ENCODE data around the gene RTN4RL2. TPM values are rescaled to one million over a fixed set of nuclear protein-coding genes. Genes with fewer than 3 reads are reported as not detected.

The RTN4RL2 gene
- polyA plus RNA-seq, 1 donor from 2014 or later = 0.66 TPM

DNA sequence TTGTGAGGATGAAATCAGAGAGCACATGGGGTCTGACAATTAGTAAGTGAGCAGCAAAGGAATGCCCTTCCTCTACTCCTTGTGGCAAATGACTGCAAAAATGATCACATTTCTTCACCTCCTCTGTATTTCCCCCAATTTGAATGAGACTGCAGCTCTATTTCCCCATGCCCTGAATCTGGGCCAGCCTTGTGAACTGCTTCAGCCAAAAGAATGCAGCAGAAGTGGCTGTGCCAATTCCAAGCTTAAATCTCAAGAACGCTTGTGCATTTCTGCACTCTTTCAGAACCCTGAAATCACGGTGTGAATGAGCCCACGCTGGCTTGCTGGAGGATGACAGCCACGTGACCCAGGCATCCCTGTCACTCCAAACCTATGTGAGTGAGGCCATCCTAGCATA is 43.3 kb upstream of the RTN4RL2 start:
- Histone ChIP-seq H3K9ac (ENCODE audit: low read length) (no peak overlapping the region), H3K27me3 (ENCODE audit: insufficient read depth, low read depth, low read length) (no peaks in the 10 kb centered on the region), H3K9me3 (ENCODE audit: low read length) (no peaks in the 10 kb centered on the region), H3K79me2 (replicated peaks; ENCODE audit: insufficient read depth, low read length) (no peaks in the 10 kb centered on the region), H3K27ac (ENCODE audit: low read length) (no peak overlapping the region), H4K20me1 (ENCODE audit: insufficient read depth) (no peaks in the 10 kb centered on the region), H3K36me3 (ENCODE audit: insufficient read depth, low read length) (no peaks in the 10 kb centered on the region), H3K4me2 (ENCODE audit: low read length) (no peak overlapping the region), H3F3A (ENCODE audit: insufficient read depth, low read length, poor library complexity, severe bottlenecking) (no peaks in the 10 kb centered on the region), H2AFZ (ENCODE audit: low read depth, low read length) (no peak overlapping the region), H3K9me2 (ENCODE audit: insufficient read depth, low read length) (no peaks in the 10 kb centered on the region), H3K4me3 (ENCODE audit: low read length) (no peak overlapping the region)
- TF ChIP-seq POLR2AphosphoS5 (IDR thresholded peaks at IDR 0.05) (no peak), TAF1 (IDR thresholded peaks at IDR 0.05; ENCODE audit: low read depth) (no peak), RAD21 (conservative IDR thresholded peaks at IDR 0.05) (no peak), MXI1 (conservative IDR thresholded peaks at IDR 0.05; ENCODE audit: poor library complexity, severe bottlenecking) (no peak), EP300 (conservative IDR thresholded peaks at IDR 0.05; ENCODE audit: poor library complexity, severe bottlenecking) (no peak), SMC3 (conservative IDR thresholded peaks at IDR 0.05; ENCODE audit: poor library complexity) (no peak), EZH2 (IDR thresholded peaks at IDR 0.05; ENCODE audit: borderline replicate concordance, insufficient read depth, low read length, poor library complexity, severe bottlenecking) (no peak)
- TF ChIP-seq, protein P1, sequence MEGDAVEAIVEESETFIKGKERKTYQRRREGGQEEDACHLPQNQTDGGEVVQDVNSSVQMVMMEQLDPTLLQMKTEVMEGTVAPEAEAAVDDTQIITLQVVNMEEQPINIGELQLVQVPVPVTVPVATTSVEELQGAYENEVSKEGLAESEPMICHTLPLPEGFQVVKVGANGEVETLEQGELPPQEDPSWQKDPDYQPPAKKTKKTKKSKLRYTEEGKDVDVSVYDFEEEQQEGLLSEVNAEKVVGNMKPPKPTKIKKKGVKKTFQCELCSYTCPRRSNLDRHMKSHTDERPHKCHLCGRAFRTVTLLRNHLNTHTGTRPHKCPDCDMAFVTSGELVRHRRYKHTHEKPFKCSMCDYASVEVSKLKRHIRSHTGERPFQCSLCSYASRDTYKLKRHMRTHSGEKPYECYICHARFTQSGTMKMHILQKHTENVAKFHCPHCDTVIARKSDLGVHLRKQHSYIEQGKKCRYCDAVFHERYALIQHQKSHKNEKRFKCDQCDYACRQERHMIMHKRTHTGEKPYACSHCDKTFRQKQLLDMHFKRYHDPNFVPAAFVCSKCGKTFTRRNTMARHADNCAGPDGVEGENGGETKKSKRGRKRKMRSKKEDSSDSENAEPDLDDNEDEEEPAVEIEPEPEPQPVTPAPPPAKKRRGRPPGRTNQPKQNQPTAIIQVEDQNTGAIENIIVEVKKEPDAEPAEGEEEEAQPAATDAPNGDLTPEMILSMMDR (IDR thresholded peaks at IDR 0.05; ENCODE audit: poor library complexity, severe bottlenecking) = no peak
- TF ChIP-seq, protein P2, sequence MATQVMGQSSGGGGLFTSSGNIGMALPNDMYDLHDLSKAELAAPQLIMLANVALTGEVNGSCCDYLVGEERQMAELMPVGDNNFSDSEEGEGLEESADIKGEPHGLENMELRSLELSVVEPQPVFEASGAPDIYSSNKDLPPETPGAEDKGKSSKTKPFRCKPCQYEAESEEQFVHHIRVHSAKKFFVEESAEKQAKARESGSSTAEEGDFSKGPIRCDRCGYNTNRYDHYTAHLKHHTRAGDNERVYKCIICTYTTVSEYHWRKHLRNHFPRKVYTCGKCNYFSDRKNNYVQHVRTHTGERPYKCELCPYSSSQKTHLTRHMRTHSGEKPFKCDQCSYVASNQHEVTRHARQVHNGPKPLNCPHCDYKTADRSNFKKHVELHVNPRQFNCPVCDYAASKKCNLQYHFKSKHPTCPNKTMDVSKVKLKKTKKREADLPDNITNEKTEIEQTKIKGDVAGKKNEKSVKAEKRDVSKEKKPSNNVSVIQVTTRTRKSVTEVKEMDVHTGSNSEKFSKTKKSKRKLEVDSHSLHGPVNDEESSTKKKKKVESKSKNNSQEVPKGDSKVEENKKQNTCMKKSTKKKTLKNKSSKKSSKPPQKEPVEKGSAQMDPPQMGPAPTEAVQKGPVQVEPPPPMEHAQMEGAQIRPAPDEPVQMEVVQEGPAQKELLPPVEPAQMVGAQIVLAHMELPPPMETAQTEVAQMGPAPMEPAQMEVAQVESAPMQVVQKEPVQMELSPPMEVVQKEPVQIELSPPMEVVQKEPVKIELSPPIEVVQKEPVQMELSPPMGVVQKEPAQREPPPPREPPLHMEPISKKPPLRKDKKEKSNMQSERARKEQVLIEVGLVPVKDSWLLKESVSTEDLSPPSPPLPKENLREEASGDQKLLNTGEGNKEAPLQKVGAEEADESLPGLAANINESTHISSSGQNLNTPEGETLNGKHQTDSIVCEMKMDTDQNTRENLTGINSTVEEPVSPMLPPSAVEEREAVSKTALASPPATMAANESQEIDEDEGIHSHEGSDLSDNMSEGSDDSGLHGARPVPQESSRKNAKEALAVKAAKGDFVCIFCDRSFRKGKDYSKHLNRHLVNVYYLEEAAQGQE (IDR thresholded peaks at IDR 0.05; ENCODE audit: borderline replicate concordance) = no peak

DNA sequence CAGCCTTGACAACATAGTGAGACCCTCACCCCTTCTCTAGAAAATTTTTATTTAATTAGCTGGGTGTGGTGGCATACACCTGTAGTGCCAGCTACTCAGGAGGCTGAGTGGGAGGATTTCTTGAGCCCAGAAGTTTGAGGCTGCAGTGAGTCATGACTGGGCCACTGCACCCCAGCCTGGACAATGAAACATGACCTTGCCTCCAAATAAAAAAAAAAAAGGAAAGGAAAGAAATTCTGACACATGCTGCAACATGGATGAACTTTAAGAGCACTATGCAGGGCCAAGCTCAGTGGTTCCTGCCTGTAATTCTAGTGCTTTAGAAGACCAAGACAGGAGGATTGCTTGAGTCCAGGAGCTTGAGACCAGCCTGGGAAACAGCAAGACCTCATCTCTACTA is 42.2 kb upstream of the RTN4RL2 start:
- Histone ChIP-seq H3K9ac (ENCODE audit: low read length) (no peak overlapping the region), H3K4me2 (ENCODE audit: low read length) (no peak overlapping the region), H3K4me3 (ENCODE audit: low read length) (no peak overlapping the region), H3F3A (ENCODE audit: insufficient read depth, low read length, poor library complexity, severe bottlenecking) (no peaks in the 10 kb centered on the region), H3K9me2 (ENCODE audit: insufficient read depth, low read length) (no peaks in the 10 kb centered on the region), H3K36me3 (ENCODE audit: insufficient read depth, low read length) (no peaks in the 10 kb centered on the region), H2AFZ (ENCODE audit: low read depth, low read length) (no peak overlapping the region), H3K27ac (ENCODE audit: low read length) (no peak overlapping the region), H4K20me1 (ENCODE audit: insufficient read depth) (no peaks in the 10 kb centered on the region), H3K79me2 (replicated peaks; ENCODE audit: insufficient read depth, low read length) (no peaks in the 10 kb centered on the region), H3K9me3 (ENCODE audit: low read length) (no peaks in the 10 kb centered on the region), H3K27me3 (ENCODE audit: insufficient read depth, low read depth, low read length) (no peaks in the 10 kb centered on the region)
- TF ChIP-seq, protein P2 (IDR thresholded peaks at IDR 0.05; ENCODE audit: borderline replicate concordance) = no peak
- TF ChIP-seq SMC3 (conservative IDR thresholded peaks at IDR 0.05; ENCODE audit: poor library complexity) (no peak), MXI1 (conservative IDR thresholded peaks at IDR 0.05; ENCODE audit: poor library complexity, severe bottlenecking) (no peak), EP300 (conservative IDR thresholded peaks at IDR 0.05; ENCODE audit: poor library complexity, severe bottlenecking) (no peak), RAD21 (conservative IDR thresholded peaks at IDR 0.05) (no peak)
- TF ChIP-seq, protein P1 (IDR thresholded peaks at IDR 0.05; ENCODE audit: poor library complexity, severe bottlenecking) = no peak
